HG02759 (cell line): ENCODE measurements around the gene ZNF444.
A peak's percentile ranks its signal among the peaks of the same experiment; 100 is the strongest.

Source experiments
- ATAC-seq: cut with Tn5 transposase; IDR thresholded peaks from one replicate; pipeline ENCODE4 v1.9.1; 2021; ENCODE audit warnings: mild to moderate bottlenecking, moderate library complexity; ENCODE audit not compliant: unreplicated experiment

Gene ZNF444

DNA sequence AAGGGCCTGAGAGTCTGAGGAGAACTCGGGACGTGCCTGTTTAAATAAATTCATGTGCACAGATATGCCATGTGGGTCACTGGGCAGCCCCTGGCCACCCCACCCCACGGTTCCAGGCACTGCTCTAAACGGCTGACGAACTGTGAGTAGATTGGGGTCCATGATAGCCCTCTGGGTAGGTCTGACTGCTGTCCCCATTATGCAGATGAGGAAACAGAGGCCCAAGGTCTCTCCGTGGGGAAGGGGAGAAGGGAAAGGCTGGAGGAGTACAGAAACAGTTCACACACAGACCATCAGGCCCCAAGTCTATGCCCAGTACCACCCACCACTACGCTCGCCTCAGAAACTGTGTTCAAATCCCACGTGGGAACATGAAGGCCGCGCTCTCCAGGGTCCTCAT lies 34.1 kb upstream of the ZNF444 start:
- no peak for ATAC-seq

DNA sequence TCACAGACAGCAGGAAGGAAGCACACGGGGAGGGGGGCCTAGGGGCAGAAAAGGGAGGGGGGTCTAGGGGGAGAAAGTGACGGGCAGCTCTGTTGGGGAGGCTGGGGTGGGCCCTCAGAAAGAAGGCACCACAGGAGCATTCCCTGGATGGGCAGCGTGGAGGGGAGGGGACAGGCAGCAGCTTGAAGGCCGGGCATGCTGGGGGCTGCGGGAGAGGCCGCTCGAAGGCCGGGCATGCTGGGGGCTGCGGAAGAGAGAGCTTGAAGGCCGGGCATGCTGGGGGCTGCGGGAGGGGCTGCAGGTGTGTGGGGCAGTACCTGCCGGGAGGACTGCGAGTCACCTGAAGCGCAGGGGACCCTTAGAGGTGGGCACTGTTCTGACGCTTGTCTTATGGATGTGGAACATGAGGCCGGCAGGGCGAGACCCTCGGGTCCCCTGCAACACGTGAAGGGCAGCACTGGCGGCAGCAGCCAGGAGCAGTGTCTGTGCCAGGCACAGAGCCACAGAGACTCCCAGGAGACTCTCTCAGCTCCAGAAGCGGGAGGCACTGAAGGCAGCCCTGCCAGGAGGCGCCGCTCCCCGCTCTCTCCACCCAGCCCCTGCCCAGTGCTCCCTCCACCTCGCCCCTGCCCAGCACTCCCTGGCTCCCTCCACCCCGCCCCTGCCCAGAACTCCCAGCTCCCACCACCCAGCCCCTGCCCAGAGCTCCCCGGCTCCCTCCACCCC lies 33.3 kb upstream of the ZNF444 start:
- no peak for ATAC-seq

DNA sequence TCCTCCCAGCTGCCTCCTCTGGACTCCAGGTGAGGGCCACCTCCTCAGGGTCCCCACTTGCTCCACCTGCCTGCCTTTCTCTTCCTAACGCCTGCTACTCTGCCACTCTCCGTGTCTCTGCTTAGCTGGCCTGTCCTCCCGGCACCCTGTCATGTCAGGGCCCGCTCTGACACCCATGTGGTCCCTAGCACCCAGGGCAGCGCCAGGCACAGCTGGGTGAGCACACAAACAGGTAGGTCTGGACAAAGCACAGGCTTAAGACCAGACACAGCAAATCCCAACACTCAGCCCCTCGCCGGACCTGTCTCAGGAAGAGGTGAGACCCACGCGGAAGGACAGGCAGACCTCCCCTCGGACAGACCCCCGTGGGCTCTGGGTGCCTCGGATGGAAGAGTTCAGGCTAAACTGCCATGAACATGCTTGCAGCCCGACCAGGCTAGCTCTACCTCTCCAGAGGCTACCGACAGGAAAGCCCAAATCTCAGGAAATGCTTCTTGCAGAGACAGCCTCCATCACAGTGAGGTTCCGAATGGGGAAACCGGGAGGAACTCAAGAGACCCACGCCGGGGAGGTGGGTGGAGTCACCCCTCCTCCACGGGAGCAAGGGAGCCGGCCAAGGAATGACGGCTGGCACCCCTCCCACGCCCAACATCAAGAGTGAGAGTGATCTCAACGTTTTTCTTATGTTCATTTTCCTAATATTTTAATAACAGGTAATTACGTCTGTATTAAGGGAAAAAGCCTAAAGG lies 32.5 kb upstream of the ZNF444 start:
- ATAC-seq, result no peak

DNA sequence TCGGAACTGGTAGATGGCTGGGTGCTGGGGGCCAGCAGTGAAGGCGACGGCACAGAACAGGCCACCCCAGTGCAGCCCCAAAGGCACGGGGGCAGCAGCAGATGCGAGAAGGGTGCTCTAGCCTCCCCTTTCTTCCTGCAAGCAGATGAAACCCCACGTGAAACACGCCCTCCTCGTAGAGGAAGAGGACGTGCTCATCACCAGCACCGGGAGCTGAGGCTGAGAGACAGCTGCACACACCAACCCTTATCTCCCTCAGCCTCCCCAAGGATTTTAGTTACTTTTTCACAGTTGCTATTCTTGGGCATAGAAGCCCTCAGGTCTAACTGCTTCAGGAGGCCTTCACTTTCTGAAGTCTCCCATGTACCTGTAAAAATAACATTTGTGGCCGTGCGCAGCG lies 31.9 kb upstream of the ZNF444 start:
- ATAC-seq, result no peak

DNA sequence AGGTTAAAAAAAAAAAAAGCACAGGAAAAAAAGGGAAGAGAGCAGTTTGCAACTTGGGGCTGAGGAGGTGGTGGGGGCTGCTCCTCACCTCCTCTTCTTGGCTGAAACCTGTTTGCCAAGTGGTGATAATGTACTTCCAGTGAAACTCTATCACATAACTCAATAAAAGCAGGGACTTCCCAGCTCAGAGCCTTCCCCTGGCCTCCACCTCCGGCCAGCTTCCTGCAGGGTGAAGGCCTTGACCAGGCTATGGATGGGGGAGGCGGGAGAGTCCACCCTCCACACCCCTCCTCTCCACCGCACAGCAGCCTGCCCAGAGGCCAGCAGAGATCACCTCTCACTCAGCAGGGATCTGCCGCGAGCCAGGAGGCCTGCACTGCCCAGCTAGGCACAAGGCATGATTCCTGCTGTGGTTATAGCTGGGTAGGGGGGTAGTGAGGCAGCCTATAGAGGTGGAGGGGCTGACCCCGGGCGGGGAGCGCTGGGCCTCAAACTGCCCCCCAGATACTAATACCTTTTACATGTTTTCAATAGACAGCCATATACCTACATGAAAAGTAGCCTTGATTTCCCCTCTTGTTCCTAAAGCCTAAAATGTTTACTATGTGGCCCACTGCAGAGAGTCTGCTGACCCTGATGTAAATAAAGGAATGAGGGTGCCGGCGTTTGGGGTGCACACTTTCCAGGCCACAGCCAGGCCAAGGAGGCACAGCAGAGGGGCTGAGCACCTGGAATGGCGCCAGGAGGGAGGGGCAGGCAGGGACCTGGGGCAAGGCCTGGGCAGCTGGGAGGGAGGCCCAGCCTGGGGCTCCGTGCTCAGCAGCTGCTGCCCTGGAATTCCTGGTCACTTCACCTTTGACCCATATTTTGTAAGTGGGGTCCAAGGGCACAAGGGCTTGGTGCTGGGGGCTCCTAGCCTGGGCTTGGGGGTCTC lies 30.3 kb upstream of the ZNF444 start:
- ATAC-seq, result no peak

DNA sequence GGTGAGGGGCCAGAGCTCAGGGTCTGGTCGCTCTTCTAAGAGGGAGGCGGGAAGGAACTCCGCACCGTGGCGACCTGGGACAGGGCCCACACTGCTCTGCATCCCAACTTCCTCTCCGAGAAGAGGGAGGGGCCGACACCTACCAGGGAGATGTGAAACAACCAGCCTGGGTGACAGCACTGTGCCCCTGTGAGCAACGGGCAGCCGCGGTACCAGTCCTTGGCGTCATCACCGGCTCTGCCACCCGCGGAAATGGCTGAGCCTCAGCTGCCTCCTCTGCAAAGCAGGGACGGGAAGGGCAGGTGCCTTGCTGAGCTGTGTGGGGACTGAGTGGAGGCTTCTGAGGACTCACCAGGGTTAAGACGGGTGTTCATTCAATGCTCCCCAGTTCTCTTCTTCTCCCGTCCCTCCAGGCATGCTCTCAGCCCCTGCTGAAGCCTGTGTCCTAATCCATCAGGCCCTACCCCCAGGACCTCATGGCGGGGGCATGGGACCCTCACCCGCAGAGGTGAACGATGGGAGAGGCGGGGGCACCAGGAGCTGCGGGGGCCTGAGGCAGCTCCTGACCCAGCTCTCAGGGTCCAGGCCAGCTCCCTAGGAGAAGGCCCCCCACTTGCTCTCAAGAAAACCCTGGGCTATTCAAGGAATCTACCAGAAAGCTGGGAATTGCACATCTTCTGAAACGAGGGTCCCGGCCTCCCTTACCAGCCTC lies 29.3 kb upstream of the ZNF444 start:
- ATAC-seq, result peak; percentile 73

DNA sequence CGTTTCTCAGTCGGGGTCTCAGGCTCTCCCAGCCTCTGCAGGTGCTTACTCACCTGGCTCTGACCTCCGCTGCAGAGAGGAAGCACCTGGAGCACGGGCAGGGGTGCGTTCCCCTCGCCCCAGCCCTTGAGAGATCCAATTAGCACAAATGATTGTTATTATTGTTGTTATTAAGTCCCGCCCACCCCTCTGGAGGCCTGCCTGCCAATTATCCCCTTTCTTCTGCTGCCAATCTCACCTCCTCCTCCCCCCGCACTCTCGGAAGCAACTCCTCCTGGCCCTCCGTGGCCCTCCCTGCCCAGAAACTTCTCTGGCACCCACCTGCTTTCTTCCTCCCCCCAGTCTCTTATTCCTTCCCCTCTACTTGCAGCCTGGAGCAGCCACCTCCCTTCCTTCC lies 28.8 kb upstream of the ZNF444 start:
- ATAC-seq, result no peak

DNA sequence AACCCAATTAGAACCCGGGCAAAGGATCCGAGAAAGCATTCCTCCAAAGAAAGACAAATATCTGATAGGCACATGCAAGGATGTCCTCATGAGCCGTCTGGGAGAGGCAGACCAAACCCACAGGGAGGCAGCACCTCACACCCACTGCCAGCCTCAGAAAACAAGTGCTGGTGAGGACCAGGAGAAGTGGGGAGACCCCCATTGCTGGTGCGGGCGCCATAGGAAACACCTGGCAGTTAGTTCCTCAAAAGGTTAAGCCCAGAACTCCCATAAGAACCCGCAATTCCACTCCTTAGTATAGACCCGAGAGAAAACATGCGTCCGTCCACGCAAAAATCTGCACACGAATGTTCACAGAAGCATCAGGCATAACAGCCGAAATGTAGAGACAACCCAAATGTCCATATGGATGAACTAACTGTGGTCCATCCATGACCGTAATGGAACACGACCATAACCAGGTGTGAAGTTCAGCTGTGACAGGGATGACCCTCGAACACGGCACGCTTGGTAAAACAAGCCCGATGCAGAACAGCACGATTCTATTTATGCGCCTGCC lies 27.9 kb upstream of the ZNF444 start:
- no peak for ATAC-seq

DNA sequence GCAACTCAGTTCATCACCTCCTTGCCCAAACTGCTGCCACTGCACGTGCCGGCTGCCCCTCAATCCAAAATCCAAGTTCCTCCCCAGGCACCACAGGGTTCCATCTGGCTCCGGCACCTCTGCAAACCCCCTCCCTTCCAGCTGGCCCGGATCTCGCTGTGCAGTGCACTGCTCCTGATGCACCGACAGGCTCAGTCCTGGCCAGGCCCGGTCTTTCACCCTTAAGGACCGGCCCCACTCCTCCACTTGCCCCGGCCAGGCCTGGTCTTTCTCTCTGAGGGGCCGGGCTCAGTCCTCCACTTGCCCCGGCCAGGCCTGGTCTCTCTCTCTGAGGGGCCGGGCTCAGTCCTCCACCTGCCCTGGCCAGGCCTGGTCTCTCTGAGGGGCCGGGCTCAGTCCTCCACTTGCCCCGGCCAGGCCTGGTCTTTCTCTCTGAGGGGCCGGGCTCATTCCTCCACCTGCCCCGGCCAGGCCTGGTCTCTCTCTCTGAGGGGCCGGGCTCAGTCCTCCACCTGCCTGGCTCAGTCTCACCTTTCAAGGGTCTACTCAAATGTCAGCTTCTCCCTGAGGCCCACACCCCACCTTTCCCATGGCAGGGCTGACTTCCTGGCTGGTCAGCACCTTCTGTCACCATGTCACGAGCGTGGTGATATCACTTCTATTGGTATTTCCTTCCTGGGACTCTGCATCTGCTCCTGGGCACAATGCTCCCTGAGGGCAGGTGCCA lies 26.9 kb upstream of the ZNF444 start:
- no peak for ATAC-seq

DNA sequence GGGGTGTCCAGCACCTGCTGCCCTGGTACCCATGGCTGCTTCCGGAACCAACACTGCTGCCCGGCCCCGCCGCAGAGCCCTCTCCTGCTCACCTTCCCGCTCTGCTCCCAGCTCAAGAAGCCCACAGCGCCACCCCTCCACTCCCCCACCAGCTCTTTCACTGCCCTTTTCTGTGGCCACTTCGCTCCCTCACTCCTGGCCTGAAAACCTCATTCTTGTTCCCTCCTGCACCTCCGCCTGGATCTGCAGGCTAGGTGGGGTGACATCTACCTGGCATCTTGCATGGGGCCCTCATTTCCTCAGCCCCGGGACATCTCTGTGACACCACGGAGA lies 26.3 kb upstream of the ZNF444 start:
- ATAC-seq, result no peak

DNA sequence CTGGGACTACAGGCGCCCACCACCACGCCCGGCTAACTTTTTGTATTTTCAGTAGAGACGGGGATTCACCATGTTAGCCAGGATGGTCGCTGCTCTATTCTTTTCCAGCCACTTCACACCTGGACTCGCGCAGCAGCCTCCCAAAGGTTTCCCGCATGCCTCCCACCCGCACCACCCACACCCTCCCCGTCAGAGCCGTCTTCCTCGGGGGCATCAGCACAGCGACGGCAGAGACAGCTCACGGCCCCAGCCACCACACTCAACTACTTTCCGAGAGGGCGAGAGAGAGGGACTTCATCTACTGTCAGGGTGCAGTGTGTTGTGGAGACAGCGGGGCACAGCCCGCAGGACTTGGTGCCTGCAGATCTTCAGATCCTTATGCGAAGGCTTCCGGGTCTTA lies 25.6 kb upstream of the ZNF444 start:
- ATAC-seq, result no peak

DNA sequence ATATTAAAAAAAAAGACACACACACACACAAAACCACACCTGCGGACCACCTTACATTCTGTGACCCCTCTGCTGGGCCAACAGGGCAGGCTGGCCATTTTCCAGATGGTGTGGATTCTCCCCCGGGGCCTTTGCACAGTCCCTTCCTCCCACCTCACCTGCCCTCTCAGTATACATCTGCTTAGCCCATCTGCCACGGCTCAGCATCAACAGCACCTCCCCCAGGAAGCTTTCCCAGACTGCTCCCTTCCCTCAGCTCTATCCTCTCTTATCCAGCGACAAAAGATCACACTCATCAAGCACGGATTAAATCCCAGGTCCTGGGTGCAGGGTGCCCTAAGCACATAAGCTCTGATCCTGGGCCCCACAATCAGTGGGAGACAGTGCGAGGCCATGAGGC lies 24.5 kb upstream of the ZNF444 start:
- no peak for ATAC-seq

DNA sequence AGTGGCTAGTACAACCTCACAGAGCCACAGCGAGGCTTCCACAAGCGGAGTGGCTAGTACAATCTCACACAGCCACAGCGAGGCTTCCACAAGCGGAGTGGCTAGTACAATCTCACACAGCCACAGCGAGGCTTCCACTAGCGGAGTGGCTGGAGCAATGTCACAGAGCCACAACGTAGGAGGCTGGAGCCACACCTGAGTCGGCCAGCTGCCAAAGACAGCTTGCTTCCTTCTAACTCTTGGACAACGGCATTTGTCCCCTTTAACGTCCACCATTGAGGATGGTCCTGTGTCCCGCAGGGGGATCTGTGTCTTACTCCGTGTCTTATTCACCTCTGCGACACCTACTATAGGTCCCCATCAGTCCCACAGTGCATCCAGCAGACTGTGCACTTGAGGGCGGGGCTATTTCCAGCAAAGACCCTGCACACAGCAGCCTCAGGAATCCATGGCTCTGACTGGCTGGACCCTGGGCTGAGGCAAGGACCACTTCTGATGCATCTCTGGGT lies 23.7 kb upstream of the ZNF444 start:
- ATAC-seq, result no peak

DNA sequence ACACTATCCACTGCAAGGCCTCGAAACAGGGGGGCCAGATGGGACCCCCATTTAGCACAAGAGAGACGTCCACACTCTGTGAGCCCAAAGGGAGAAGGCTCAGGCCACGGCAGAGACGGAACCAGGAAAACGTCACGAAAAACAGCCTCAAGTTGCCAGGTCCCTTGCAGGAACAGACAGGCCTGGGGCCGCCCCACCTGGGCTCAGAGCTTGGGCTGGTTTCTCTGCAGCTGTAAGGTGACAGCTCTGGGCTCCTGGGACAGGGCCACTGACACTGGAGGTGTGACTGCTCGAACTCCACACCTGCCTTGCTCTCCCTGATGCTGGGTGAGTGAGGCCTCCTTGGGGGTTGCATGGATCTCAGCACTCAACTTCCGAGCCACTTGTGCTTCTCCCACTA lies 23.2 kb upstream of the ZNF444 start:
- no peak for ATAC-seq

DNA sequence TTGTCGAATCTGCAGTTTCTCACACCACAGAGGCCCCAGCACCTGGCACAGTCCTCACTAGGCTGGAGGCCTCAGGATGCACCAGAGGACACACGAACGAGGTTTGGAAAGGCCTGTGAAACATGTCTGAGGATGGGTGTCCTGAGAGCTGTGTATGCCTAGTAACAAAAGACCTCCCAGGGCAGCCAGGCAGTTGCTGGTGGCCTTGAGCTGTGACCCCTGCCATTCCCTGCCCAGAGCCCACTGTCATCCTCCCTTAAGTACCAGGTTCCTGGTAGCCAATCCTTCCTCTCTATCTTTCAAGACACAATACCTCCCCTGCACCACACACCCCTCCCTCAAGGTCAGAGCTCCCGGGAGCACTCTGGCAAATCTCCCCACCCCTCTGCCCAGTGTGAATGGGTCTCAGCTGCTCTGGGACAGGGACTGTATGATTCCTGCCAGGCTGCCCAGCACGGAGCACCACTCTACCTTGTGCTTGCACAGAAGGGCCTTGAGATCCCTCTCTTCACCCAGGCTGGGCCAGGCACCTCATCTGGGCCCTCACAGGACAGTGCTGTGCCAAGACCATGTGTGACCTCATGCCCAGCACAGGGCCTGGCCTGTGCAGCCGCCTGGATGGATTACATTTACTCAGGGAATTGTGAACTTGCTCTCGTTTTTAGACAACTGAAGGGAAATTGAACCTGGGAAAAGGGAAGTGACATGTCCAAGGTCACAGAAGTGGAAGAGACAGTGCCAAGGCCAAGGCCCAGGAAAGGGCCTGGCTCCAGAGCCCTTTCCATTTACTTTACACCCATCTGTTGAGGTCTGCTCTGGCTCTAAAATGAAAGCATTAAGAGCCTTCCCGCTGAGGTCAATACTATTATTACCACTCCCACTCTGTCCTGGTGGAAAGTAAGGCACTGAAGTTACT lies 22.2 kb upstream of the ZNF444 start:
- no peak for ATAC-seq

DNA sequence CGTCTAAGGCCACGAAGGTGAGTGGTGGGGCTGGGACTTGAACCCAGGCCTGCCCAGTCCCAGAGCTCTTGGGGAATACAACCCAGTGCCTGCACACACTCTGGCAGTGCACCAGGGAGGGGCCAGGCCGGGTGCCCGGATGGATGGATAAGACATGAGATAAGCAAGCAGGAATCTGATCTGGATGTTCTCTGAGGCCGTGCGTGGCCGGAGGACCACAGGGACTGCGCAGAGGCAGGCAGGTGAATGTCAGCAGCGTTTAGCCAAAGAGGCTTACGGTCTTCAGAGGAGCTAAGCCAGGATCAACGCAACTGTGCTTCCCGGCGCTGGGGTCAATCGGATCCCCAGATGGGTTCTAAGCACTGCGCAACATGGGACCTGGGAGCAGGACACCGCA lies 21.5 kb upstream of the ZNF444 start:
- ATAC-seq, result no peak

DNA sequence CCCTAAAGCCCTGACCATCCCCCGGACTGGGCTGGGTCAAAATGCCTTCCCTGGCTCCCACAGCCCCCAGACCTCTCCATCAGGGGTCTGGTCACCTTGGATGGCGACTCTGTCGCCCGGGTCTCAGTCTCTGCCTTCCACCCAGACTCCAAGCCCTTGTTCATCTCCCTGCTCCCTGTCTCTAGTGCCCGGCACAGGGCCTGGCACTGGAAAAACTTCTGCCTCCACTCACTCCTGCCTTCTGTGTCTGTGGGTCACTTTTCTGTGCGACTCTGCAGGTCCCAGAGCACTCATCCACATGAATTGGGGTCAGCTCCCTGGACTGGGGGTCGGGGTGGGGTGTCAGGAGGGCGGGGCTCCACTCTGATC lies 21.1 kb upstream of the ZNF444 start:
- ATAC-seq, result no peak

DNA sequence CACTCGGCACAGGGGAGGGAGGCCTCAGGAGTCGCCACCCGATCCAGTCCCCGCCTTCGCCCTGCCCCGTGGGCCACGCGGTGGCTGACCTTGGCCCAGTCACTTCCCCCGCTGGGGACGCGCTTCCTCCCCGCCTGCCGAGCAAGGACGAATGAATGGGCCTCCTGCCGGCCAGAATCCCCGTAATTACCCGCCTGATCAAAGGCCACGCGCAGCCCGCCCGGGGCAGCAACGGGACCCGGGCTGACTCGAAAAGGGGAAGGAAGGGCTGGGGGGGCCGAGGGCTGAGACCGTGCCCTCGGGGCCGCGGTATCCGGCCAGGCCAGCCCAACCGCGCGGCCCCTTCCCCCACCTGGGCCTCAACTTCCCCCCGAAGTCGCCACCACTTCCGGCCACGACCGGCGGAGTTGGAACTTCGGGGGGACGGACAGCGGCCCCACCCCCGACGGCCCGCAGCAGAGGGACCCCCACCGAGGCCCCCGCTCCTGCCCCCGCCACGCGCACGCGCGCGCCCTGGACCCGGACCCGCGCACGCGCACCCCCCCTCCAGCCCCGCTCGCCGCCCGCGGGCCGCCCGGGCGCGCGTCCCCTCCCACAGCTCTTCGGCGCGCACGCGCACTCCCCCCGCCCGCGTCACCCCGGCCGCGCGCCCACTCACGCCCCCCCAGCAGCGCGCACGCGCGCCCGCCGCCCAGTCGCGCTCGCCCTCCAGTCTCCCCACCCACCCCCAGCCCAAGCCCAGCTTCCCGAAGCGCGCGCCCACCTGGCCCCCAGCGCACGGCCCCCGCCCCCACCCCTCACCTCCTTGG lies 20.5 kb upstream of the ZNF444 start:
- peak; percentile 33 for ATAC-seq
